Renal pelvis (tissue), 12 donors: Measurements from ENCODE around the gene GPR22. TPM values are rescaled to one million over a fixed set of nuclear protein-coding genes. Genes with fewer than 3 reads are reported as not detected.

ENCODE experiments used
- DNase-seq: peaks from one replicate; pipeline ENCODE4 v3.0.0-alpha.2; 2013
- long read RNA-seq, 16 experiments: transcript quantifications; one replicate each; lab custom pipeline, GENCODE V29; 2026
- polyA plus RNA-seq, 3 donors: library from polyadenylated mRNA; unstranded; fragments of 120-200 nt; gene quantifications; one replicate each; pipeline ENCODE4 v1.2.1, GENCODE V29; 2013; ENCODE audit not compliant: insufficient read length in 3 of 3

The GPR22 gene
- under 1 TPM; 0.13 to 0.52 (median 0.20) TPM for polyA plus RNA-seq
- long read RNA-seq, donor 1 = 0 reads
- long read RNA-seq, donor 2 = 0 reads
- long read RNA-seq, donor 3 = 0 reads
- long read RNA-seq, donor 4 = 0 reads
- long read RNA-seq, donor 5, partial matches to known transcripts = 0 of 1 reads
- long read RNA-seq, donor 5, other reads (novel, unspliced or antisense) = 0 of 1 reads
- long read RNA-seq, donor 6 = 0 reads
- long read RNA-seq, donor 7, partial matches to known transcripts = 12 of 12 reads
- long read RNA-seq, donor 7, other reads (novel, unspliced or antisense) = 0 of 12 reads
- long read RNA-seq, donor 8, partial matches to known transcripts = 8 of 9 reads
- long read RNA-seq, donor 8, other reads (novel, unspliced or antisense) = 0 of 9 reads
- long read RNA-seq, donor 9 = 0 reads
- long read RNA-seq, donor 10 = 0 reads
- long read RNA-seq, donor 11, partial matches to known transcripts = 0 of 1 reads
- long read RNA-seq, donor 11, other reads (novel, unspliced or antisense) = 0 of 1 reads
- long read RNA-seq, donor 12 = 0 reads
- long read RNA-seq, donor 13 = 0 reads
- long read RNA-seq, donor 14, partial matches to known transcripts = 0 of 1 reads
- long read RNA-seq, donor 14, other reads (novel, unspliced or antisense) = 0 of 1 reads
- long read RNA-seq, donor 15 = 0 reads
- long read RNA-seq, donor 16 = 0 reads

GRCh38 chr7:107469929-107470328 lies at the start of gene GPR22:
Gene GPR22 (plus strand): TSS chr7:107470057. CDS start chr7:107474061, 4,004 bp downstream.
- DNase-seq = no peak

- no peak for DNase-seq
Observed at GRCh38 chr7:107427462-107427861, 42.4 kb upstream of the GPR22 start.

- no peak for DNase-seq
Observed at GRCh38 chr7:107428642-107429041, 41.2 kb upstream of the GPR22 start.

- DNase-seq = no peak
Observed at GRCh38 chr7:107430057-107430456, 39.8 kb upstream of the GPR22 start.

GRCh38 chr7:107432261-107432660 lies 37.6 kb upstream of the GPR22 start:
- DNase-seq = no peak

GRCh38 chr7:107435749-107436148 lies 34.1 kb upstream of the GPR22 start:
- DNase-seq = no peak

- DNase-seq = no peak
Observed at GRCh38 chr7:107439025-107439424, 30.8 kb upstream of the GPR22 start.

GRCh38 chr7:107441581-107442422 lies 28.1 kb upstream of the GPR22 start:
- no peak for DNase-seq

GRCh38 chr7:107442678-107443077 lies 27.2 kb upstream of the GPR22 start:
- DNase-seq = no peak

GRCh38 chr7:107446531-107446930 lies 23.3 kb upstream of the GPR22 start:
- DNase-seq = no peak

- DNase-seq = no peak
Observed at GRCh38 chr7:107446988-107447387, 22.9 kb upstream of the GPR22 start.

- no peak for DNase-seq
Observed at GRCh38 chr7:107450970-107451369, 18.9 kb upstream of the GPR22 start.

GRCh38 chr7:107453388-107453787 lies 16.5 kb upstream of the GPR22 start:
- no peak for DNase-seq

- no peak for DNase-seq
Observed at GRCh38 chr7:107461938-107462533, 7.8 kb upstream of the GPR22 start.

- peak; percentile 28 for DNase-seq
Observed at GRCh38 chr7:107463139-107464078, 6.4 kb upstream of the GPR22 start.

- DNase-seq = no peak
Observed at GRCh38 chr7:107464666-107465226, 5.1 kb upstream of the GPR22 start.

GRCh38 chr7:107467972-107468371 lies 1.9 kb upstream of the GPR22 start:
- DNase-seq = no peak

GRCh38 chr7:107468824-107469223 lies 1.0 kb upstream of the GPR22 start:
- DNase-seq = no peak

- DNase-seq = peak; percentile 7
Observed at GRCh38 chr7:107471292-107472070, 1.6 kb downstream of the GPR22 start.

- no peak for DNase-seq
Observed at GRCh38 chr7:107472116-107472515, 2.3 kb downstream of the GPR22 start.
